Lower leg skin (tissue), 3 donors: ENCODE results near the gene SCAF1.

Experiments
- POLR2A ChIP-seq, 2 donors: fragments of 450-650 bp; IDR thresholded peaks; one replicate each; pipeline ENCODE4 v1.6.1; 2016 to 2017; ENCODE audit warnings: antibody characterized with exemption in 2 of 2, mild to moderate bottlenecking in 1 of 2, moderate library complexity in 1 of 2
- TF ChIP-seq, protein P1 (sequence below), 3 donors: fragments of 450-650 bp; IDR thresholded peaks; one replicate each; pipeline ENCODE4 v1.5.1; 2016; ENCODE audit warnings: antibody characterized with exemption in 3 of 3, mild to moderate bottlenecking in 3 of 3, moderate library complexity in 2 of 3

DNA sequence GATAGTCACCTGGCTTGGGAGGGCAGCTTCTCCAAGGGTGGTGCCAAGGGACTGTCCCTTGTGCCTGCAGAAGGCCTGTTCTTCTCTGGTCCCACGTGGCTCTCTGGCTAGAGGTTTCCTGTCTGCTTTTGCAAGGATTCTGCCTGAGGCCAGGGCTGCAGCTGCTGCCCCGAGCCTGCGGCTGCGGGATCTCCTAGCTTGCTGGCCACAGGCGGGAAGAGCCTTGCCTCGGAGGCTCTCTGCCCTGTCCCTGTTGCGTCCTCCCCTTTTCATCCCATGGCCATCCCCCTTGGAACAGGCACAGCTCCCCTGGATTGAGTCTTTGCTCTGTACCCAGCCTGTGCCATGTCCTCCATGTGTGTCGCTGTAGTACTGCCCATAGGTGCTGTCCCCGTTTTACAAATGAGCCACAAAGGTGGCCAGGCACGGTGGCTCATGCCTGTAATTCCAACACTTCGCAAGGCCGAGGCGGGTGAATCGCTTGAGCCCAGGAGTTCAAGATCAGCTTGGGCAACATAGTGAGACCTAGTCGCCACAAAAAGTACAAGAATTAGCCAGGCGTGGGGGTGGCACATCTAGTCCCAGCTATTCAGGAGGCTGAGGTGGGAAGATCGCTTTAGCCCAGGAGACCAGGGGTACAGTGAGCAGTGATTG lies 14.6 kb downstream of the SCAF1 start:
- TF ChIP-seq, protein P1, sequence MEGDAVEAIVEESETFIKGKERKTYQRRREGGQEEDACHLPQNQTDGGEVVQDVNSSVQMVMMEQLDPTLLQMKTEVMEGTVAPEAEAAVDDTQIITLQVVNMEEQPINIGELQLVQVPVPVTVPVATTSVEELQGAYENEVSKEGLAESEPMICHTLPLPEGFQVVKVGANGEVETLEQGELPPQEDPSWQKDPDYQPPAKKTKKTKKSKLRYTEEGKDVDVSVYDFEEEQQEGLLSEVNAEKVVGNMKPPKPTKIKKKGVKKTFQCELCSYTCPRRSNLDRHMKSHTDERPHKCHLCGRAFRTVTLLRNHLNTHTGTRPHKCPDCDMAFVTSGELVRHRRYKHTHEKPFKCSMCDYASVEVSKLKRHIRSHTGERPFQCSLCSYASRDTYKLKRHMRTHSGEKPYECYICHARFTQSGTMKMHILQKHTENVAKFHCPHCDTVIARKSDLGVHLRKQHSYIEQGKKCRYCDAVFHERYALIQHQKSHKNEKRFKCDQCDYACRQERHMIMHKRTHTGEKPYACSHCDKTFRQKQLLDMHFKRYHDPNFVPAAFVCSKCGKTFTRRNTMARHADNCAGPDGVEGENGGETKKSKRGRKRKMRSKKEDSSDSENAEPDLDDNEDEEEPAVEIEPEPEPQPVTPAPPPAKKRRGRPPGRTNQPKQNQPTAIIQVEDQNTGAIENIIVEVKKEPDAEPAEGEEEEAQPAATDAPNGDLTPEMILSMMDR (IDR thresholded peaks at IDR 0.05) = no peak
- no peak for TF ChIP-seq POLR2A (IDR thresholded peaks at IDR 0.05)
